K562 (cell line): ENCODE data around the gene CLASP2. TPM values are rescaled to one million over a fixed set of nuclear protein-coding genes. Genes with fewer than 3 reads are reported as not detected.

Experiments used
- ATAC-seq: fragments of 200-7000 bp; cut with Tn5 transposase; 3 replicates; pipeline ENCODE4 v1.9.1; 2020; ENCODE audit warnings: moderate library complexity
- BruUV-seq: library from RNA; stranded (reverse); fragments of 400-500 nt; replicated peaks from 2 replicates; lab custom pipeline; 2021; lab: Mats Ljungman, UMichigan
- CTCF ChIA-PET: fragments of 300-600 bp; formaldehyde crosslinking; extraction: SDS; loops from one replicate; lab custom pipeline; 2021; ENCODE audit warnings: low intra/inter-chr PET ratio; lab: Yijun Ruan, JAX
- POLR2A ChIA-PET: fragments of 300-600, 350-650 bp; sonication (Branson Sonifier 250); formaldehyde crosslinking; extraction: SDS; loops from one replicate; lab custom pipeline; 2021; ENCODE audit warnings: antibody characterized with exemption, inconsistent platforms; lab: Yijun Ruan, JAX
- DNase-seq, 4 experiments: peaks; one replicate each; pipeline versions ENCODE4 v3.0.0 to v3.0.0-alpha.2; 2011 to 2018; ENCODE audit warnings: low spot score in 3 of 4, mixed read lengths in 3 of 4; ENCODE audit errors: extremely low read depth in 1 of 4
- FAIRE-seq: peaks from 2 replicates; lab custom pipeline; 2011; peaks lifted over from hg19 to GRCh38; lab: Jason Lieb, UNC
- H2AFZ ChIP-seq: 2 replicates; pipeline ENCODE4 v1.6.0; 2011; ENCODE audit warnings: low read depth, low read length, control low read depth, inconsistent platforms
- H3K27ac ChIP-seq: fragments of 200-600 bp; 3 replicates; pipeline ENCODE4 v1.8.0; 2011; ENCODE audit warnings: low read depth, mild to moderate bottlenecking, control low read depth, inconsistent platforms, low read length, moderate library complexity, mixed read lengths; ENCODE audit errors: extremely low read depth
- H3K27me3 ChIP-seq, 2 experiments: fragments of 300-600 bp in 1 of 2; 2 replicates in 1 of 2; 3 replicates in 1 of 2; pipeline versions ENCODE4 v1.6.0 to v1.8.0; 2011; ENCODE audit warnings: inconsistent platforms in 2 of 2, low read length in 2 of 2, mild to moderate bottlenecking in 1 of 2, mixed read lengths in 1 of 2, moderate library complexity in 1 of 2; ENCODE audit not compliant: control insufficient read depth in 2 of 2, insufficient read depth in 2 of 2
- H3K36me3 ChIP-seq: fragments of 300-600 bp; 3 replicates; pipeline ENCODE4 v1.8.0; 2011; ENCODE audit warnings: mild to moderate bottlenecking, low read length, inconsistent platforms; ENCODE audit not compliant: control insufficient read depth, insufficient read depth
- H3K4me1 ChIP-seq, 2 experiments: fragments of 200-600 bp in 1 of 2; replicated peaks in 1 of 2; 2 replicates in 1 of 2; 3 replicates in 1 of 2; pipeline versions ENCODE4 v1.5.1 to v1.8.0; 2011; ENCODE audit warnings: inconsistent platforms in 2 of 2, low read length in 2 of 2, mild to moderate bottlenecking in 1 of 2, mixed read lengths in 1 of 2, moderate library complexity in 1 of 2; ENCODE audit not compliant: control insufficient read depth in 2 of 2, insufficient read depth in 2 of 2
- H3K4me2 ChIP-seq: 2 replicates; pipeline ENCODE4 v1.6.1; 2011; ENCODE audit warnings: low read length, control low read depth, inconsistent platforms, mixed read lengths; ENCODE audit not compliant: insufficient read depth
- H3K4me3 ChIP-seq: fragments of 200-600 bp; sonication (generic), shearing (Covaris generic); 2 replicates; pipeline ENCODE4 v1.5.1; 2016; ENCODE audit warnings: control low read depth, inconsistent platforms
- H3K79me2 ChIP-seq: fragments of 200-600 bp; 3 replicates; pipeline ENCODE4 v1.8.0; 2011; ENCODE audit warnings: low read length, inconsistent platforms; ENCODE audit not compliant: control insufficient read depth, insufficient read depth
- H3K9ac ChIP-seq, 2 experiments: 2 replicates each; pipeline versions ENCODE4 v1.6.0 to v1.6.1; 2011; ENCODE audit warnings: low read depth in 2 of 2, low read length in 2 of 2, control low read depth in 1 of 2, inconsistent platforms in 1 of 2, mild to moderate bottlenecking in 1 of 2, mixed read lengths in 1 of 2; ENCODE audit not compliant: insufficient read depth in 1 of 2
- H3K9me1 ChIP-seq: one replicate; pipeline ENCODE4 v1.6.0; 2011; ENCODE audit warnings: inconsistent platforms, mild to moderate bottlenecking, low read length, moderate library complexity; ENCODE audit not compliant: control insufficient read depth, insufficient read depth
- H3K9me3 ChIP-seq: replicated peaks from 2 replicates; pipeline ENCODE4 v1.5.1; 2011; ENCODE audit warnings: low read depth, low read length, inconsistent platforms; ENCODE audit not compliant: control insufficient read depth, insufficient read depth
- H4K20me1 ChIP-seq: replicated peaks from 2 replicates; pipeline ENCODE4 v1.6.1; 2011; ENCODE audit warnings: low read length, inconsistent platforms, mixed read lengths; ENCODE audit not compliant: control insufficient read depth, insufficient read depth
- ARNT ChIP-seq, 2 experiments: fragments of 450-650 bp; IDR thresholded peaks; 2 replicates each; pipeline ENCODE4 v1.6.1; 2016; ENCODE audit warnings: mild to moderate bottlenecking in 1 of 2
- E2F3 ChIP-seq: fragments of 250-450 bp; sonication (Bioruptor Pico); IDR thresholded peaks from 2 replicates; pipeline ENCODE4 v1.4.0; 2020; ENCODE audit warnings: mild to moderate bottlenecking
- ELF2 ChIP-seq: fragments of 250-450 bp; sonication (Bioruptor Pico); IDR thresholded peaks from 2 replicates; pipeline ENCODE4 v1.5.0; 2021; ENCODE audit warnings: mild to moderate bottlenecking
- FOXA1 ChIP-seq: fragments of 450-650 bp; IDR thresholded peaks from 2 replicates; pipeline ENCODE4 v1.6.1; 2016; ENCODE audit warnings: mild to moderate bottlenecking, borderline replicate concordance
- HDAC2 ChIP-seq: fragments of 450-650 bp; IDR thresholded peaks from 2 replicates; pipeline ENCODE4 v1.6.1; 2016; ENCODE audit warnings: mild to moderate bottlenecking
- KAT2B ChIP-seq: IDR thresholded peaks from one replicate; pipeline ENCODE4 v1.6.1; 2012; ENCODE audit warnings: low read depth, mild to moderate bottlenecking, control low read depth, inconsistent platforms, low read length, moderate library complexity
- L3MBTL2 ChIP-seq: fragments of 450-650 bp; IDR thresholded peaks from 2 replicates; pipeline ENCODE4 v1.6.1; 2016; ENCODE audit warnings: mild to moderate bottlenecking, moderate library complexity
- TAF9B ChIP-seq: fragments of 450-650 bp; IDR thresholded peaks from 2 replicates; pipeline ENCODE4 v1.6.1; 2018; ENCODE audit warnings: mild to moderate bottlenecking; ENCODE audit not compliant: partially characterized antibody
- ZBED1 ChIP-seq: IDR thresholded peaks from 2 replicates; pipeline ENCODE4 v1.6.1; 2014
- ZNF239 ChIP-seq: fragments of 250-450 bp; sonication (Bioruptor Pico); IDR thresholded peaks from 2 replicates; pipeline ENCODE4 v1.4.0; 2020; ENCODE audit warnings: mild to moderate bottlenecking
- ZNF253 ChIP-seq: fragments of 250-450 bp; sonication (Bioruptor Pico); conservative IDR thresholded peaks from 2 replicates; pipeline ENCODE4 v1.6.1; 2021; ENCODE audit warnings: mild to moderate bottlenecking
- WGBS: fragments of 100-300 bp; shearing (Covaris generic); methylation state at CpG from one replicate; pipeline ENCODE4 v1.1.6; 2016; ENCODE audit warnings: low coverage, mixed read lengths; ENCODE audit not compliant: insufficient coverage; ENCODE audit errors: missing lambda C conversion rate; 5-methylcytosine and 5-hydroxymethylcytosine counted together
- in situ Hi-C: fragments of 300-500 bp; cut with MboI; formaldehyde crosslinking; loops from 4 replicates; pipeline ENCODE4 v1.15.0; 2018; ENCODE audit warnings: inconsistent platforms, mixed read lengths
- intact Hi-C: fragments of 100-400 bp; cut with micrococcal nuclease; formaldehyde crosslinking; loops from 2 replicates; pipeline ENCODE4 v1.14.2; 2022
- polyA plus RNA-seq, 8 experiments: library from polyadenylated mRNA; depleted of rRNA in 4 of 8; stranded (reverse) in 5 of 8; unstranded in 3 of 8; fragments of >200 nt; fragmentation: Nextera tagmentation in 2 of 8; fragmentation: Illumina TruSeq in 1 of 8; extraction: Ambion mirVana in 2 of 8; extraction: Trizol in 1 of 8; gene quantifications; 2 replicates each; pipeline versions ENCODE4 v1.2.1 to v1.2.3, GENCODE V29; 2011 to 2014; ENCODE audit warnings: inconsistent platforms in 1 of 8, missing spikeins in 1 of 8
- total RNA-seq, 7 experiments: library from RNA; depleted of rRNA in 6 of 7; stranded (reverse); fragments of >200 nt in 6 of 7; fragmentation: Illumina TruSeq in 2 of 7; extraction: Trizol in 2 of 7; gene quantifications; 2 replicates each; pipeline versions ENCODE4 v1.2.1 to v1.2.3, GENCODE V29; 2011 to 2021; ENCODE audit warnings: low replicate concordance in 1 of 7
- TF ChIP-seq, protein P1 (sequence below): sonication (generic); formaldehyde crosslinking; IDR thresholded peaks from 2 replicates; pipeline ENCODE4 v1.9.0; 2022; ENCODE audit warnings: mild to moderate bottlenecking, missing genetic modification reagents
- TF ChIP-seq, protein P2 (sequence below): fragments of 450-650 bp; IDR thresholded peaks from 2 replicates; pipeline ENCODE4 v1.6.1; 2016; ENCODE audit warnings: mild to moderate bottlenecking

The CLASP2 gene
- total and polyA plus RNA-seq, 9 of the 15 experiments (the other 6 are each of a cell fraction or from before 2014, with no cell fraction given) = 13.5 to 107 (median 71.8) TPM

DNA sequence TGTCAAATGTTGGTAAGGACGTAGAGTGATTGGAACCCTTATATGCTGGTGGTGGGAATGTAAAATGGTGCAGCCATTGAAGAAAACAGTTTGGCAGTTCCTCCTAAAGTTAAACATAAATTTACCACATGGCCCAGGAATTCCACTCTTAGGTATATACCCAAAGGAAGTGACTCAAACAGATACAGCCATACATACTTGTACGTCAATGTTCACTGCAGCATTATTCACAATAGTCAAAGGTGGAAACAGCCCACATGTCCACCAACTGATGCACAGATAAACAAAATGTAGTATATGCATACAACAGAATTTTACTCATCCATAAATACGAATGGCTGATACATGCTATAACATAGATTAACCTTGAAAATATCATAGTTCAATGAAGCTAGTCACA, 13.2 kb downstream of the CLASP2 start:
- 90% methylated on average over 3 of the region's 3 CpGs for WGBS
- in situ Hi-C loops = no loop called here
- H3K9ac ChIP-seq = no peak overlapping the region

More for the DNA sequence above, 13.2 kb downstream of the CLASP2 start:
- no peak overlapping the region for H2AFZ ChIP-seq
- no peak overlapping the region for H3K27ac ChIP-seq
- peaks cover 15% of the 10 kb centered on the region for H3K9me3 ChIP-seq
- CTCF ChIA-PET = no interaction called here
- H3K36me3 ChIP-seq = peaks cover 14% of the 10 kb centered on the region; the same call in 2 of the 3 replicates
- no peak overlapping the region for H3K4me3 ChIP-seq
- TF ChIP-seq HDAC2 (no peak), E2F3 (no peak), TAF9B (no peak), ZBED1 (no peak), ELF2 (no peak), FOXA1 (no peak), L3MBTL2 (no peak), ZNF239 (CRISPR knock-in tag) (no peak), ZNF253 (no peak), ARNT (IDR thresholded peaks at IDR 0.05) (no peak), KAT2B (no peak)
- TF ChIP-seq, protein P1, sequence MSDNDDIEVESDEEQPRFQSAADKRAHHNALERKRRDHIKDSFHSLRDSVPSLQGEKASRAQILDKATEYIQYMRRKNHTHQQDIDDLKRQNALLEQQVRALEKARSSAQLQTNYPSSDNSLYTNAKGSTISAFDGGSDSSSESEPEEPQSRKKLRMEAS = no peak
- TF ChIP-seq, protein P2, sequence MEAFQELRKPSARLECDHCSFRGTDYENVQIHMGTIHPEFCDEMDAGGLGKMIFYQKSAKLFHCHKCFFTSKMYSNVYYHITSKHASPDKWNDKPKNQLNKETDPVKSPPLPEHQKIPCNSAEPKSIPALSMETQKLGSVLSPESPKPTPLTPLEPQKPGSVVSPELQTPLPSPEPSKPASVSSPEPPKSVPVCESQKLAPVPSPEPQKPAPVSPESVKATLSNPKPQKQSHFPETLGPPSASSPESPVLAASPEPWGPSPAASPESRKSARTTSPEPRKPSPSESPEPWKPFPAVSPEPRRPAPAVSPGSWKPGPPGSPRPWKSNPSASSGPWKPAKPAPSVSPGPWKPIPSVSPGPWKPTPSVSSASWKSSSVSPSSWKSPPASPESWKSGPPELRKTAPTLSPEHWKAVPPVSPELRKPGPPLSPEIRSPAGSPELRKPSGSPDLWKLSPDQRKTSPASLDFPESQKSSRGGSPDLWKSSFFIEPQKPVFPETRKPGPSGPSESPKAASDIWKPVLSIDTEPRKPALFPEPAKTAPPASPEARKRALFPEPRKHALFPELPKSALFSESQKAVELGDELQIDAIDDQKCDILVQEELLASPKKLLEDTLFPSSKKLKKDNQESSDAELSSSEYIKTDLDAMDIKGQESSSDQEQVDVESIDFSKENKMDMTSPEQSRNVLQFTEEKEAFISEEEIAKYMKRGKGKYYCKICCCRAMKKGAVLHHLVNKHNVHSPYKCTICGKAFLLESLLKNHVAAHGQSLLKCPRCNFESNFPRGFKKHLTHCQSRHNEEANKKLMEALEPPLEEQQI = no peak
- TF ChIP-seq, all 486 proteins: peak for 0
- Histone ChIP-seq H3K79me2 (peaks cover 94% of the 10 kb centered on the region), H4K20me1 (no peaks in the 10 kb centered on the region), H3K4me2 (no peak overlapping the region), H3K27me3 (no peaks in the 10 kb centered on the region), H3K9me1 (no peaks in the 10 kb centered on the region), H3K4me1 (no peaks in the 10 kb centered on the region)
- DNase-seq (no peak), ATAC-seq (no peak), FAIRE-seq (no peak)
- intact Hi-C loops = no loop called here
- no TSS peak for BruUV-seq
- POLR2A ChIA-PET = interaction anchor here (0.9 to 1.1 kb wide), 2 partner anchors 12 to 13 kb away, joined by 3 read pairs; no protein-coding TSS in a partner anchor
